Neural crest cell (in vitro differentiated cells): ENCODE measurements around the gene HEBP2. TPM values are rescaled to one million over a fixed set of nuclear protein-coding genes. Genes with fewer than 3 reads are reported as not detected.

Experiments used
- DNase-seq: peaks from one replicate; pipeline ENCODE4 v3.0.0; 2021; ENCODE audit warnings: low read depth, mixed read lengths, low spot score
- H3K27ac Mint-ChIP-seq: one replicate; pipeline ENCODE4 v1.8.0; 2021; ENCODE audit warnings: mild to moderate bottlenecking, mixed read lengths; ENCODE audit not compliant: unreplicated experiment
- H3K27me3 Mint-ChIP-seq: 2 replicates; pipeline ENCODE4 v1.8.0; 2021; ENCODE audit warnings: low read depth, mild to moderate bottlenecking, mixed read lengths
- H3K36me3 Mint-ChIP-seq: 2 replicates; pipeline ENCODE4 v1.8.0; 2021; ENCODE audit warnings: low read depth, mild to moderate bottlenecking, mixed read lengths
- H3K4me1 Mint-ChIP-seq: 2 replicates; pipeline ENCODE4 v1.8.0; 2021; ENCODE audit warnings: mixed read lengths
- H3K4me3 Mint-ChIP-seq: one replicate; pipeline ENCODE4 v1.8.0; 2021; ENCODE audit warnings: mild to moderate bottlenecking, mixed read lengths
- H3K9me3 Mint-ChIP-seq: 2 replicates; pipeline ENCODE4 v1.8.0; 2021; ENCODE audit warnings: mixed read lengths
- total RNA-seq: library from RNA; stranded (reverse); gene quantifications from 2 replicates; pipeline ENCODE4 v1.2.1, GENCODE V29; 2021
- TF ChIP-seq, protein P1 (sequence below): fragments of 200-600 bp; sonication (generic); conservative IDR thresholded peaks from 2 replicates; pipeline ENCODE4 v1.5.0; 2021; ENCODE audit warnings: antibody characterized with exemption, mild to moderate bottlenecking

Gene HEBP2
- total RNA-seq, 1 donor from 2014 or later, result 26.5 TPM

GRCh38 chr6:138441965-138442364, 37.9 kb downstream of the HEBP2 start:
- no peaks in the 10 kb centered on the region for H3K4me1 Mint-ChIP-seq
- no peaks in the 10 kb centered on the region for H3K27me3 Mint-ChIP-seq
- no peak overlapping the region for H3K4me3 Mint-ChIP-seq
- no peak for DNase-seq
- no peak overlapping the region for H3K27ac Mint-ChIP-seq
- no peaks in the 10 kb centered on the region for H3K9me3 Mint-ChIP-seq
- TF ChIP-seq, protein P1, sequence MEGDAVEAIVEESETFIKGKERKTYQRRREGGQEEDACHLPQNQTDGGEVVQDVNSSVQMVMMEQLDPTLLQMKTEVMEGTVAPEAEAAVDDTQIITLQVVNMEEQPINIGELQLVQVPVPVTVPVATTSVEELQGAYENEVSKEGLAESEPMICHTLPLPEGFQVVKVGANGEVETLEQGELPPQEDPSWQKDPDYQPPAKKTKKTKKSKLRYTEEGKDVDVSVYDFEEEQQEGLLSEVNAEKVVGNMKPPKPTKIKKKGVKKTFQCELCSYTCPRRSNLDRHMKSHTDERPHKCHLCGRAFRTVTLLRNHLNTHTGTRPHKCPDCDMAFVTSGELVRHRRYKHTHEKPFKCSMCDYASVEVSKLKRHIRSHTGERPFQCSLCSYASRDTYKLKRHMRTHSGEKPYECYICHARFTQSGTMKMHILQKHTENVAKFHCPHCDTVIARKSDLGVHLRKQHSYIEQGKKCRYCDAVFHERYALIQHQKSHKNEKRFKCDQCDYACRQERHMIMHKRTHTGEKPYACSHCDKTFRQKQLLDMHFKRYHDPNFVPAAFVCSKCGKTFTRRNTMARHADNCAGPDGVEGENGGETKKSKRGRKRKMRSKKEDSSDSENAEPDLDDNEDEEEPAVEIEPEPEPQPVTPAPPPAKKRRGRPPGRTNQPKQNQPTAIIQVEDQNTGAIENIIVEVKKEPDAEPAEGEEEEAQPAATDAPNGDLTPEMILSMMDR, result no peak
- peaks cover 18% of the 10 kb centered on the region for H3K36me3 Mint-ChIP-seq

GRCh38 chr6:138442663-138443062, 38.6 kb downstream of the HEBP2 start:
- no peak for DNase-seq
- Mint-ChIP-seq H3K4me1 (no peaks in the 10 kb centered on the region), H3K27me3 (no peaks in the 10 kb centered on the region), H3K27ac (no peak overlapping the region), H3K36me3 (peaks cover 16% of the 10 kb centered on the region), H3K9me3 (no peaks in the 10 kb centered on the region), H3K4me3 (no peak overlapping the region)
- TF ChIP-seq, protein P1, result no peak

DNA sequence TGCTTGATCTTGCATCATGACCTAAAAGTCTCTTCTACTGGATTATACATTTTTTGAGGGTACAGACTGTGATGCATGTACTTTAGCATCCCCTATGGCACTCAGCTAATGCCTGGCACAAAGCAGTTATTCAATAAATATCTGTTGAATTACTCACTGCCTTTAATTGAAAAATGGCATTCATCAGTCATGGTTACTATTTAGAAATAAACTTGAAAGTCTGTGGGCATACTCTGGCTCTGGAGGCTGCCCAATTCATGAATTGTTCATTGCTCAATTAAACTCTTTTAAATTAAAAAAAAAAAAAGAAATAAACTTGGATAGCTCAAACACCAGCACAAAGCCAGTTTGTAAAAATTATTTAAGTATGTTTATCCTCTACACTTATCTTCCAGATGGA, 40.0 kb downstream of the HEBP2 start:
- Mint-ChIP-seq H3K4me1 (no peaks in the 10 kb centered on the region), H3K27me3 (no peaks in the 10 kb centered on the region), H3K36me3 (peaks cover 16% of the 10 kb centered on the region), H3K9me3 (no peaks in the 10 kb centered on the region), H3K4me3 (no peak overlapping the region), H3K27ac (no peak overlapping the region)
- no peak for DNase-seq
- TF ChIP-seq, protein P1, result no peak

GRCh38 chr6:138446821-138447220, 42.8 kb downstream of the HEBP2 start:
- DNase-seq, result no peak
- Mint-ChIP-seq H3K4me3 (no peak overlapping the region), H3K9me3 (no peaks in the 10 kb centered on the region), H3K4me1 (peaks cover 12% of the 10 kb centered on the region), H3K36me3 (peaks cover 11% of the 10 kb centered on the region), H3K27ac (no peak overlapping the region), H3K27me3 (no peaks in the 10 kb centered on the region)
- TF ChIP-seq, protein P1, result no peak

DNA sequence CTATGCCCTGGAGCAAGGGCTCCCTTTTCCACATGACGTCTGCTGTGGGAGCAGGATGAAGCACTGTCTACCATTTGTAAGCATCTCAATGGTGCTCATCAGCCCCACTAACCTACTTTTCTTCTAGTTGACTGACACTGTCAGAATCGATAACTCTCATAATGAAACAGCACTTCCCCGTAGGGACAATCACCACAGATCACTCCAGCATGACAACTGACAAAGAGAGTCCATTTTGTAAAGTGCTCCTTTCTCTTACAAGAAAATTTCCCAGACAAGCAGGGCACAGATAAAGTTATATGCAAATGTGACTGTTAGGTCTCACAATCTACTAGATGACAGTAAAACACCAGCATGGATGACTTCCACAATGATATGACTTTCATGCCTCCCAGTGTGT, 46.4 kb downstream of the HEBP2 start:
- Mint-ChIP-seq H3K27me3 (no peaks in the 10 kb centered on the region), H3K27ac (no peak overlapping the region), H3K9me3 (no peaks in the 10 kb centered on the region), H3K4me3 (no peak overlapping the region), H3K4me1 (peaks cover 12% of the 10 kb centered on the region), H3K36me3 (peaks cover 2% of the 10 kb centered on the region)
- DNase-seq, result no peak
- TF ChIP-seq, protein P1, result no peak

GRCh38 chr6:138451043-138451442, 47.0 kb downstream of the HEBP2 start:
- Mint-ChIP-seq H3K4me3 (no peak overlapping the region), H3K9me3 (no peaks in the 10 kb centered on the region), H3K27me3 (no peaks in the 10 kb centered on the region)

More at GRCh38 chr6:138451043-138451442, 47.0 kb downstream of the HEBP2 start:
- Mint-ChIP-seq H3K27ac (peak overlapping the region; percentile 8), H3K36me3 (peaks cover 2% of the 10 kb centered on the region), H3K4me1 (peaks cover 12% of the 10 kb centered on the region)
- TF ChIP-seq, protein P1, result no peak
- no peak for DNase-seq
